Endothelial cell (in vitro differentiated cells): ENCODE data around the gene TKFC. TPM values are rescaled to one million over a fixed set of nuclear protein-coding genes. Genes with fewer than 3 reads are reported as not detected.

ENCODE experiments used
- DNase-seq: peaks from one replicate; pipeline ENCODE4 v3.0.0; 2021; ENCODE audit warnings: low spot score
- H3K27ac Mint-ChIP-seq: one replicate; pipeline ENCODE4 v1.8.0; 2021; ENCODE audit warnings: mixed read lengths, inconsistent platforms; ENCODE audit not compliant: unreplicated experiment
- H3K27me3 Mint-ChIP-seq: one replicate; pipeline ENCODE4 v1.8.0; 2021; ENCODE audit warnings: mild to moderate bottlenecking, moderate library complexity, mixed read lengths, inconsistent platforms; ENCODE audit not compliant: unreplicated experiment
- H3K36me3 Mint-ChIP-seq: one replicate; pipeline ENCODE4 v1.8.0; 2021; ENCODE audit warnings: mild to moderate bottlenecking, low read depth, mixed read lengths, inconsistent platforms; ENCODE audit not compliant: unreplicated experiment
- H3K4me1 Mint-ChIP-seq: one replicate; pipeline ENCODE4 v1.8.0; 2021; ENCODE audit warnings: mild to moderate bottlenecking, mixed read lengths, inconsistent platforms; ENCODE audit not compliant: unreplicated experiment
- H3K4me3 Mint-ChIP-seq: one replicate; pipeline ENCODE4 v1.8.0; 2021; ENCODE audit warnings: mild to moderate bottlenecking, mixed read lengths, inconsistent platforms; ENCODE audit not compliant: unreplicated experiment
- H3K9me3 Mint-ChIP-seq: one replicate; pipeline ENCODE4 v1.8.0; 2021; ENCODE audit warnings: mixed read lengths, inconsistent platforms; ENCODE audit not compliant: unreplicated experiment
- total RNA-seq: library from RNA; stranded (reverse); fragmentation: NEBNext Ultra II Directional; extraction: Animal tissue kit (Norgen Biotek cat#: 25700); gene quantifications from one replicate; pipeline ENCODE4 v1.2.1, GENCODE V29; 2021; ENCODE audit not compliant: unreplicated experiment
- TF ChIP-seq, protein P1 (sequence below): fragments of 200-600 bp; sonication (generic); IDR thresholded peaks from one replicate; pipeline ENCODE4 v1.5.0; 2021; ENCODE audit warnings: antibody characterized with exemption; ENCODE audit not compliant: unreplicated experiment

The TKFC gene
- total RNA-seq, 1 donor from 2014 or later = 53.1 TPM

DNA sequence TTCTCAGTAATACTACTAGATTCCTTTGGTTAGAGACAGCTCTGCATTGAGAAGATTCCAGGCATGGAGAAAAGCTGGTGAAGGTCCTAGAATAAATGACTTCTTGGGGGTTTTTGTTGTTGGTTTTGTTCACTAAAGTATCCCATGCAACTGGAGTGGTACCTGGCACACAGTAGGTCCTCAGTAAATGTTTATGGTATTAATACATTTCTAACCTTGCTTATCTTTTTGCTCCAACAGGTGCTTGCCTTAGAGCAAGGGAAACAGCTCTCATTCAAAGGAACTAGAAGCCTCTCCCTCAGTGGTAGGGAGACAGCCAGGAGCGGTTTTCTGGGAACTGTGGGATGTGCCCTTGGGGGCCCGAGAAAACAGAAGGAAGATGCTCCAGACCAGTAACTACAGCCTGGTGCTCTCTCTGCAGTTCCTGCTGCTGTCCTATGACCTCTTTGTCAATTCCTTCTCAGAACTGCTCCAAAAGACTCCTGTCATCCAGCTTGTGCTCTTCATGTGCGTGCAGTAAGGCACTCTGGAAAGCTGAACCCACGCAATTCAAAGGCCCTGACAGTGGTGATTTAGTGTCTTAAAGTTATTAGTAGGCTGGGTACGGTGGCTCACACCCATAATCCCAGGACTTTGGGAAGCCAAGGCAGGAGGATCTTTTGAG lies 31.1 kb downstream of the TKFC start:
- TF ChIP-seq, protein P1, sequence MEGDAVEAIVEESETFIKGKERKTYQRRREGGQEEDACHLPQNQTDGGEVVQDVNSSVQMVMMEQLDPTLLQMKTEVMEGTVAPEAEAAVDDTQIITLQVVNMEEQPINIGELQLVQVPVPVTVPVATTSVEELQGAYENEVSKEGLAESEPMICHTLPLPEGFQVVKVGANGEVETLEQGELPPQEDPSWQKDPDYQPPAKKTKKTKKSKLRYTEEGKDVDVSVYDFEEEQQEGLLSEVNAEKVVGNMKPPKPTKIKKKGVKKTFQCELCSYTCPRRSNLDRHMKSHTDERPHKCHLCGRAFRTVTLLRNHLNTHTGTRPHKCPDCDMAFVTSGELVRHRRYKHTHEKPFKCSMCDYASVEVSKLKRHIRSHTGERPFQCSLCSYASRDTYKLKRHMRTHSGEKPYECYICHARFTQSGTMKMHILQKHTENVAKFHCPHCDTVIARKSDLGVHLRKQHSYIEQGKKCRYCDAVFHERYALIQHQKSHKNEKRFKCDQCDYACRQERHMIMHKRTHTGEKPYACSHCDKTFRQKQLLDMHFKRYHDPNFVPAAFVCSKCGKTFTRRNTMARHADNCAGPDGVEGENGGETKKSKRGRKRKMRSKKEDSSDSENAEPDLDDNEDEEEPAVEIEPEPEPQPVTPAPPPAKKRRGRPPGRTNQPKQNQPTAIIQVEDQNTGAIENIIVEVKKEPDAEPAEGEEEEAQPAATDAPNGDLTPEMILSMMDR = no peak
- no peaks in the 10 kb centered on the region for H3K9me3 Mint-ChIP-seq
- H3K4me1 Mint-ChIP-seq = peaks cover 32% of the 10 kb centered on the region
- no peak overlapping the region for H3K27ac Mint-ChIP-seq
- no peak for DNase-seq
- H3K36me3 Mint-ChIP-seq = peaks cover 18% of the 10 kb centered on the region
- peak overlapping the region; percentile 65 for H3K4me3 Mint-ChIP-seq
- H3K27me3 Mint-ChIP-seq = peaks cover 12% of the 10 kb centered on the region

DNA sequence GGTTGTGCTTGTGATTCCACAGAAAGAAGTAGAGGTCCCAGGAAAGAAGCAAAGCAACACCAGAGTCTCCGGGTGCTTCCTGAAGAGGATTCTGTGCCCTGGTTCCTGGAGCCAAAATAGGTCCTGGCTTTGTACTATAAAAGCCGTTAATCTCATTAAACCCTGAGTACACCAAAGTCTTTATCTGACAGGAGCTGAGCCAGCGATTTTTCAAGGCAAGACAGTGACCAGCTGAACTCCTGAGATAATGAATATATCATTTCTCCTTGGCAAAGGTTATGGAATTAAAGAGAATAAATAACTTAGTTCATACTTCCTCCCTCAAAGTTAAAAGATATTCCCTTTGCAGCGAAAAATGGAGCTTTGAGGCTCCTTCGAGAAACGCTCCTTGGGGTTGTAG lies 34.4 kb downstream of the TKFC start:
- Mint-ChIP-seq H3K27ac (no peak overlapping the region), H3K36me3 (peaks cover 40% of the 10 kb centered on the region), H3K4me1 (peaks cover 13% of the 10 kb centered on the region), H3K9me3 (peaks cover 7% of the 10 kb centered on the region), H3K4me3 (no peak overlapping the region), H3K27me3 (peaks cover 6% of the 10 kb centered on the region)
- TF ChIP-seq, protein P1 = no peak
- DNase-seq = no peak

DNA sequence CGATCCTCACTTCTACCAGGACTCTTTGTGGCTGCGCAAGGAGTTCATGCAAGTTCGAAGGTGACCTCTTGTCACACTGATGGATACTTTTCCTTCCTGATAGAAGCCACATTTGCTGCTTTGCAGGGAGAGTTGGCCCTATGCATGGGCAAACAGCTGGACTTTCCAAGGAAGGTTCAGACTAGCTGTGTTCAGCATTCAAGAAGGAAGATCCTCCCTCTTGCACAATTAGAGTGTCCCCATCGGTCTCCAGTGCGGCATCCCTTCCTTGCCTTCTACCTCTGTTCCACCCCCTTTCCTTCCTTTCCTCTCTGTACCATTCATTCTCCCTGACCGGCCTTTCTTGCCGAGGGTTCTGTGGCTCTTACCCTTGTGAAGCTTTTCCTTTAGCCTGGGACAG lies 35.6 kb downstream of the TKFC start:
- H3K4me1 Mint-ChIP-seq = peaks cover 3% of the 10 kb centered on the region
- H3K27me3 Mint-ChIP-seq = peaks cover 1% of the 10 kb centered on the region
- no peak for DNase-seq
- no peak overlapping the region for H3K27ac Mint-ChIP-seq
- H3K36me3 Mint-ChIP-seq = peaks cover 40% of the 10 kb centered on the region
- peak overlapping the region; percentile 9 for H3K4me3 Mint-ChIP-seq
- peaks cover 7% of the 10 kb centered on the region for H3K9me3 Mint-ChIP-seq
- TF ChIP-seq, protein P1 = no peak

DNA sequence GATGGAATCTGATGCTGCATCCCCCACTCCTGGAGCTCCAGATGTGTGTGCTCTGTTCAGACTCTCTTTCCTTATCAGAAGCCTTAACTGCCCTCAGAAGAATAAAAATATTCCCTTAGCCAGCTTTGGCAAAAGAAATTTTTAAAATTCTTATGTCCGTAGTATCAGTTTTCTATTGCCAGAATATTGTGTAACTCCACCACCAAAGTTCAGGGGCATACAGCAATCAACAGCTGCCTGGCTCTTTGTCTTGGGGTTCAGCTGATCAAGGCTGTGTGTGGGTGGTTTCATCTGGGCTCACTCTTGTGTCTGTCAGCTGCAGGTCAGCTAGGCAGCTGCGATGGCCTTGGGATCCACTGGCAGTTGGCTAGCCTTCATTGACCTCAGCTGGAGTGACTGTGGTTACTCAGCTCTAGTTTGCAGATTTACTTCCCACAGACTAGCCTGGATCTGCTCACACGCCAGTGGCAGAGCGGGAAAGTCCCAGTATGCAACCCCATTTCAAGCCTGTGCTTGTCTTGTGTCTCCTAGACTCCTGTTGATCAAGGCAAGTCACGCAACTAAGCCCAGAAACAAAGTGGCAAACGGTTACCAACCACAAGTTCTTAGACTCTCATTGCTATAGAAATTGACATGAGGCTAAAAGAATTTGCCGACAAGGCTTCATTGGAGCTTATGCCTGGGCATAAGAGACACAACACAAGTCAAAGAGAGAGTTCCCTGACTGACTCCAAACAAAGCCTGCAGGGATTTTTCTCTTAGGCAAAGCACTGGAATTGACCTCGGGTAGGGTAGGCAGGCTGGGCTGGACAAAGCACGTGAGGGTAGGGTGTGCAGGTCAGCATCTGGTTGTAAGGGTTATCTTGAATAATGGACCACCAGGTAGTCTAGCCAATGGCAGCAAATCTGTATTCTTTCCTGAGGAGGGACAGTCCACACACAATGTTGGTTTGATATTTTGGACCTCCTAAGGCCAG lies 36.6 kb downstream of the TKFC start:
- Mint-ChIP-seq H3K9me3 (peaks cover 7% of the 10 kb centered on the region), H3K4me3 (peak overlapping the region; percentile 29), H3K36me3 (peaks cover 40% of the 10 kb centered on the region), H3K27me3 (peaks cover 1% of the 10 kb centered on the region), H3K4me1 (no peaks in the 10 kb centered on the region), H3K27ac (no peak overlapping the region)
- TF ChIP-seq, protein P1 = no peak
- no peak for DNase-seq
